Upper lobe of left lung (tissue), 6 donors: ENCODE data around the gene TRIM75. TPM values are rescaled to one million over a fixed set of nuclear protein-coding genes. Genes with fewer than 3 reads are reported as not detected.

ENCODE experiments used
- ATAC-seq, 2 donors: fragments of 200-7000 bp; cut with Tn5 transposase; one replicate each; pipeline ENCODE4 v1.9.1; 2022; ENCODE audit warnings: mild to moderate bottlenecking in 2 of 2, moderate library complexity in 2 of 2; ENCODE audit not compliant: low FRiP score in 2 of 2
- DNase-seq, 2 donors: peaks; one replicate each; pipeline ENCODE4 v3.0.0-alpha.2; 2019 to 2020
- H3K27ac ChIP-seq, 4 donors: fragments of 200-600 bp; sonication (generic); one replicate each; pipeline ENCODE4 v1.5.1; 2016 to 2019
- H3K27me3 ChIP-seq, 4 donors: fragments of 200-600 bp; sonication (generic); one replicate each; pipeline ENCODE4 v1.5.1; 2017 to 2019
- H3K36me3 ChIP-seq, 4 donors: fragments of 200-600 bp; sonication (generic); one replicate each; pipeline ENCODE4 v1.5.1; 2016 to 2019
- H3K4me1 ChIP-seq, 4 donors: fragments of 200-600 bp; sonication (generic); one replicate each; pipeline ENCODE4 v1.5.1; 2018 to 2019
- H3K4me3 ChIP-seq, 4 donors: fragments of 200-600 bp; sonication (generic); one replicate each; pipeline ENCODE4 v1.5.1; 2017 to 2019; ENCODE audit warnings: mild to moderate bottlenecking in 2 of 4, moderate library complexity in 1 of 4
- H3K9me3 ChIP-seq, 4 donors: fragments of 200-600 bp; sonication (generic); one replicate each; pipeline ENCODE4 v1.5.1; 2018 to 2019
- CTCF ChIP-seq, 6 experiments: fragments of 450-650 bp in 4 of 6; fragments of 200-600 bp in 2 of 6; sonication (generic) in 2 of 6; IDR thresholded peaks; one replicate each; pipeline ENCODE4 v1.5.1; 2016 to 2019; ENCODE audit warnings: antibody characterized with exemption in 6 of 6
- EP300 ChIP-seq, 4 donors: sonication (generic); formaldehyde crosslinking; IDR thresholded peaks; one replicate each; pipeline ENCODE4 v1.5.1; 2017; ENCODE audit warnings: antibody characterized with exemption in 4 of 4, control low read depth in 2 of 4
- POLR2A ChIP-seq, 4 donors: fragments of 450-650 bp; IDR thresholded peaks; one replicate each; pipeline ENCODE4 v1.5.1; 2016 to 2017; ENCODE audit warnings: antibody characterized with exemption in 4 of 4, mild to moderate bottlenecking in 2 of 4
- POLR2AphosphoS5 ChIP-seq, 2 donors: sonication (generic); formaldehyde crosslinking; IDR thresholded peaks; one replicate each; pipeline ENCODE4 v1.5.1; 2017; ENCODE audit warnings: antibody characterized with exemption in 2 of 2
- WGBS, 2 donors: methylation state at CpG; one replicate each; pipeline ENCODE4 v1.1.5; 2017 to 2018; 5-methylcytosine and 5-hydroxymethylcytosine counted together
- total RNA-seq, 6 donors: library from RNA; depleted of rRNA in 4 of 6; stranded (reverse); fragments of >200 nt in 4 of 6; gene quantifications; one replicate each; pipeline versions ENCODE4 v1.1.0 to v1.2.1, GENCODE V29; 2016 to 2021
- donor health status: DM: no; HTN: no; CAD: no; lungs with moderate emphysema.
- donor health status: DM: no; HTN: yes; CAD: no; lungs with severe emphysema.

The TRIM75 gene
- total RNA-seq, 6 donors from 2014 or later = not detected

- DNase-seq = no peak
- Histone ChIP-seq H3K27ac (no peak overlapping the region), H3K27me3 (no peaks in the 10 kb centered on the region), H3K36me3 (no peaks in the 10 kb centered on the region), H3K4me1 (no peaks in the 10 kb centered on the region), H3K9me3 (peaks cover 0 to 2% (median 0%) of the 10 kb centered on the region in 4 donors), H3K4me3 (no peak overlapping the region)
- no peak for TF ChIP-seq EP300 (IDR thresholded peaks at IDR 0.05)
- no peak for TF ChIP-seq POLR2AphosphoS5 (IDR thresholded peaks at IDR 0.05)
- no peak for TF ChIP-seq CTCF (IDR thresholded peaks at IDR 0.05)
- no peak for TF ChIP-seq POLR2A (IDR thresholded peaks at IDR 0.05)
- WGBS, 2 donors = 82 to 86% methylated on average over 7 of the region's 7 CpGs
- ATAC-seq = no peak
Observed at GRCh38 chr4:165027762-165028402, 25.8 kb upstream of the TRIM75 start.

- WGBS, 2 donors = 95% methylated on average over 40 to 41 of the region's 41 CpGs
- no peak for TF ChIP-seq POLR2AphosphoS5 (IDR thresholded peaks at IDR 0.05)
- no peak for TF ChIP-seq EP300 (IDR thresholded peaks at IDR 0.05)
Observed at GRCh38 chr4:165031436-165032211, 22.0 kb upstream of the TRIM75 start, which contains the start of gene TRIM60. TSS of gene TRIM60 (plus strand) at chr4:165031999. CDS start at chr4:165040073, 8,074 bp downstream.

GRCh38 chr4:165048170-165048569, 5.5 kb upstream of the TRIM75 start:
- Histone ChIP-seq H3K27ac (no peak overlapping the region), H3K27me3 (no peaks in the 10 kb centered on the region), H3K4me3 (no peak overlapping the region), H3K9me3 (no peaks in the 10 kb centered on the region), H3K36me3 (no peaks in the 10 kb centered on the region), H3K4me1 (no peaks in the 10 kb centered on the region)
- ATAC-seq (no peak), DNase-seq (no peak)
- no peak for TF ChIP-seq POLR2A (IDR thresholded peaks at IDR 0.05)
- TF ChIP-seq CTCF (IDR thresholded peaks at IDR 0.05) = no peak
- TF ChIP-seq EP300 (IDR thresholded peaks at IDR 0.05) = no peak
- no peak for TF ChIP-seq POLR2AphosphoS5 (IDR thresholded peaks at IDR 0.05)
- WGBS, 2 donors = 70 to 78% methylated on average over 5 of the region's 5 CpGs

More at GRCh38 chr4:165031436-165032211, 22.0 kb upstream of the TRIM75 start, which contains the start of gene TRIM60:
- H3K27me3 ChIP-seq = no peaks in the 10 kb centered on the region
- ATAC-seq (peak in 1 of 2 donors; percentile 55), DNase-seq (peak in 1 of 2 donors; percentile 74)
- no peak within 1 kb of the TSS for H3K4me3 ChIP-seq
- H3K9me3 ChIP-seq = peaks cover 0 to 2% (median 0%) of the 10 kb centered on the region in 4 donors
- H3K36me3 ChIP-seq = no peaks in the 10 kb centered on the region
- H3K4me1 ChIP-seq = no peaks in the 10 kb centered on the region
- H3K27ac ChIP-seq = no peak within 1 kb of the TSS

- Histone ChIP-seq H3K9me3 (no peaks in the 10 kb centered on the region), H3K4me1 (no peaks in the 10 kb centered on the region), H3K27me3 (no peaks in the 10 kb centered on the region), H3K36me3 (no peaks in the 10 kb centered on the region), H3K27ac (no peak overlapping the region), H3K4me3 (no peak overlapping the region)
- no peak for DNase-seq
- no peak for ATAC-seq
- 76 to 79% methylated on average over 3 of the region's 3 CpGs for whole genome bisulfite sequencing, 2 donors
- no peak for TF ChIP-seq POLR2AphosphoS5 (IDR thresholded peaks at IDR 0.05)
- no peak for TF ChIP-seq EP300 (IDR thresholded peaks at IDR 0.05)
- no peak for TF ChIP-seq POLR2A (IDR thresholded peaks at IDR 0.05)
- no peak for TF ChIP-seq CTCF (IDR thresholded peaks at IDR 0.05)
Observed at GRCh38 chr4:165052627-165053026, 1.0 kb upstream of the TRIM75 start.

GRCh38 chr4:165055601-165056000, 1.9 kb downstream of the TRIM75 start:
- H3K27ac ChIP-seq = no peak overlapping the region
- no peaks in the 10 kb centered on the region for H3K36me3 ChIP-seq
- H3K9me3 ChIP-seq = no peaks in the 10 kb centered on the region
- ATAC-seq (no peak), DNase-seq (no peak)
- no peak overlapping the region for H3K4me3 ChIP-seq
- H3K4me1 ChIP-seq = no peaks in the 10 kb centered on the region
- no peaks in the 10 kb centered on the region for H3K27me3 ChIP-seq
- WGBS, 2 donors = 92 to 94% methylated on average over 9 of the region's 9 CpGs
- TF ChIP-seq EP300 (IDR thresholded peaks at IDR 0.05) (no peak), POLR2A (IDR thresholded peaks at IDR 0.05) (no peak), CTCF (IDR thresholded peaks at IDR 0.05) (no peak), POLR2AphosphoS5 (IDR thresholded peaks at IDR 0.05) (no peak)
